HG03439 (cell line): ENCODE results near the gene RNF217.
"Not testable (repeated sequence)": the region's sequence is repeated elsewhere in the genome, so short reads cannot be mapped to it uniquely, and the experiment has no call there.

ENCODE experiments used
- ATAC-seq: cut with Tn5 transposase; IDR thresholded peaks from one replicate; pipeline ENCODE4 v1.9.1; 2021; ENCODE audit warnings: mild to moderate bottlenecking, moderate library complexity; ENCODE audit not compliant: unreplicated experiment

The RNF217 gene

DNA sequence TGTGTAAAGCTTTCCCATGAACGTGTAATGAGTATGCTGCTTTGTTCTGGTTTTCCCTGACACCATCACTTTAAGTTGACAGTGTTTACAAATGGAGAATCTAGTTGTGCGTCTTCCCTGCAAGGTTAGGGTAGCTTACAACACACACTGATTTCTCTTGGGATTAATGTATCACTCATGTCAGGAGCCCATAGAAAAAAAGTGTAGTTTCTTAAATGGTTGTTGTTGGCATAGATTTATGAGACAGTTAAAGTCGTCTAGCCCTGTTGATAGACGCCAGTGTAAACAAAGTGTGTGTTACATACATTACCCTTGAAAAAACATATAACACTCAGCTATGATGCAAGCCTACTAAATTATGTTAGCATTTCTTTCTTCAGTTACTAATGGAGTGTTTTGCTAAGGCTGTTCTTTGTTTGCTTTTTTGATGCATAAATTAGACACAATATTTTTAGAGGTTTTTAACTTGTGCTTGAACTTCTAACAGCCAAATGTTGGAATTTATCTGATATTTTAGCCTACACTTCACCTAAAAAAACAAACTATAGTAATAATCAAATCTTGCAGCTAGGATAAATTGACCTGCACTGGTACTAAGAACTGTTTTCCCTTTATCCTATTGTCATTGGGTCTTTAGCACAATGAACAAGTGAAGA is 88.6 kb downstream of the RNF217 start:
- ATAC-seq: no peak

GRCh38 chr6:125053809-125054208 is 91.6 kb downstream of the RNF217 start:
- ATAC-seq: no peak

DNA sequence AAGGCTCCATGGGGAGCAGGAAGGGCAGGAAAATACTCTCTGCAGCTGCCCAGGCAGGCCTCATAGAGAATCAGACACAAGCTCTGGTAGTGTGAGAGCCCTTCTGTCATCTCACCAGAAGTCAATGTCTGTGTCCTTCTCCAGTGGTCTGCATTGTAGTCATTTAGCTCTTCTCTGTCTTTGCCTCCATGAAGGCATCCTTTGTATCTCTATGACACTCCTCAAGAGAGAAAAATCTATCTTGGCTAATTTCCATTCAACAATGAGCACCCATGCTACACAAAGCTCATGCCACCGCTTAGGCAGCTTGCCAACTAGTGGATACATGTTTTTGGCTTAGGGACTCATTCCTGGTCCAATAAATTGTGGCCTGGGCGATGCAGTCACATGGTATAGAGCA is 92.1 kb downstream of the RNF217 start:
- ATAC-seq: no peak

DNA sequence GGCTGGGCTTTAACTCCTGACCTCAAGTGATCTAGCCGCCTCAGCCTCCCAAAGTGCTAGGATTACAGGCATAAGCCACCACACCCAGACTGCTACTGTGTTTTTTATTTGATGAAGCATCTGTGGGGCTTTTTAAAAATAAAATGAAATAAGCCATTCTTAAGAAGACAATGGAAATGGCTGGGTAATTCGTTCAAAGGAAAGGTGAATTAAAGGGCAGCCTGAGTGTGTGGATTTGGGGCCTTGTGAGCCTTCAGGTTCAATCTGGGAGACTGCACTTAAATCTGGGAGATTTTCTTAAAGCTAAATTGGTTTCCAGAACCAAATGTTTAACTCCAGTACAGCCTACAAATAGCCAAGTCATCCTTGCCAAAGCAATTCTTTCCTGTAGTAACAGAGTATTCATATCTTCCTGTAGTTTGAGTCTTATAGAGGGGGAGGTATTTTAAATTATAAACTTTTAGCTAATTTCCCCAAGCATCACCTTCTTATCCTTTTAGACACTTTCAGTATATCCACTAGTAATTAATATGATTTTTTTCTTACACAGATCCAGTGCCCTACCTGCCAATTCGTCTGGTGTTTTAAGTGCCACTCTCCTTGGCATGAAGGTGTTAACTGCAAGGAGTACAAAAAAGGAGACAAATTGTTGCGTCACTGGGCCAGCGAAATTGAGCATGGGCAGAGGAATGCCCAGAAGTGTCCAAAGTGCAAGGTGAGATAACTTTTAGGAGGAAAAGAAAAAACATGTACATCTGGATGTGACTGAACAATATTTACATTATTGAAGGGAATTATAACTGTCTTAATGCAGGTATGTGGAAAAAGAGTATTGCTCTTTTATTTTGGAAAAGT is 95.4 kb downstream of the RNF217 start:
- no peak for ATAC-seq

GRCh38 chr6:125058546-125058945 is 96.3 kb downstream of the RNF217 start:
- no peak for ATAC-seq

GRCh38 chr6:125063307-125063706 is 101.1 kb downstream of the RNF217 start:
- no peak for ATAC-seq

- no peak for ATAC-seq
Observed at GRCh38 chr6:125066140-125066539, 103.9 kb downstream of the RNF217 start.

DNA sequence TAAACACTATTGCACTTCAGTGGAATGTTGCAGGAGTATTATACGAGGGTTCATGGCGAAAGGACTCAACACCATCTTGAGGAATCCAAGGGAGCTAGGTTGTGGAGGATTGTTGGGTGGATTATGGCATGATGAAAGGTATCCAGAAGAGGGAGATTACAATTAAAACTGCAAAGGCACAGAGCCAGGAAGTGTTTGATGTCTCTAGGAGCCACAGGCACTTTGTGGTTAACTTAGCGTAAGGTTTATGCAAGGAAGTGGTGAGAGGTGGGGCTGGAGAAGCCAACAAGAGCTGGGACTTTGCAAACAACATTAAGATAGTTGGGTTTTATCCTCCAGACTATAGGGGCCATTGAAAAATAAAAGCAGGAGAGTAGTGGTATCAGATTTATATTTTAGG is 104.7 kb downstream of the RNF217 start:
- no peak for ATAC-seq

- ATAC-seq: no peak
Observed at GRCh38 chr6:125067552-125067951, 105.3 kb downstream of the RNF217 start.

- no peak for ATAC-seq
Observed at GRCh38 chr6:125073071-125073470, 110.8 kb downstream of the RNF217 start.

DNA sequence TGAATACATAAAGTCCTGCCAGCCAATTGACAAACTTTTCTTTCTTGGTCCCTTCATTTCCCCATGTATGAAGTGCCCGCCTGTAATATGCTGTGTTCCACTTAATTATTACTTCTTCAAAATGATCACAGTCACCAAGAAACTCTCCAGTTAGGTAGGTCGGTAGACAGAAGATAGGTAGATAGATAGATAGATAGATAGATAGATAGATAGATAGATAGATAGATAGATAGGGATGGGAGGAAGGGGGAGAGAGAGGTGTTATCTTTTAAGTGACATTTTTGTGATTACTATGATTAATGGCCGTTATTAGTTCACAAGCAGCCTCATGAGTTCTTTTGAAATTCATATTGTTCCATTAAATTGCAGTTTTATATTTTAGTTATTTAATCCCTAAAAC is 111.9 kb downstream of the RNF217 start:
- no peak for ATAC-seq

DNA sequence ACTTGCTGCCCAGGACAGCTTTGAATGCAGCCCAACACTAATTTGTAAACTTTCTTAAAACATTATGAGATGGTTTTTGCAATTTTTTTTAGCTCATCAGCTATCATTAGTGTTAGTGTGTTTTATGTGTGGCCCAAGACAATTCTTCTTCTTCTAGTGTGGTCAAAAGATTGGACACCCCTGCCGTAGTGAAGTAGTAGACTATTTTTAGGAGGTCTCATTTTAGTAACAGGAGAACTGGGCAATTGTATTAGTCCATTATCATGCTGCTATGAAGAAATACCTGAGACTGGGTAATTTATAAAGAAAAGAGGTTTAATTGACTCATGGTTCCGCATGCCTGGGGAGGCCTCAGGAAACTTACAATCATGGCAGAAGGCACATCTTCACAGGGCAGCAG is 112.8 kb downstream of the RNF217 start:
- not testable (repeated sequence) for ATAC-seq

GRCh38 chr6:125075741-125076481 is 113.7 kb downstream of the RNF217 start:
- no peak for ATAC-seq

DNA sequence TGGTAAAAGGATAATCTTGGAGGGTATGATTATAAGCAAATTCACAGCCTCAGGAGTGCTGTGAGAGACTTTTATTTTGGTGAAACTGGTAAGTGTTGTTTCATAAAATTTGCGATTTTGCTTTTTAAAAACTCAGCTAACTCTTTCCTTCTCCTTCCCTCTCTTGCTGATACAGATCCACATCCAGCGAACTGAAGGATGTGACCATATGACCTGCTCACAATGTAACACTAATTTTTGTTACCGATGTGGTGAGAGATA is 114.2 kb downstream of the RNF217 start:
- ATAC-seq: no peak

- no peak for ATAC-seq
Observed at GRCh38 chr6:125077453-125077852, 115.2 kb downstream of the RNF217 start.

- no peak for ATAC-seq
Observed at GRCh38 chr6:125078602-125079321, 116.5 kb downstream of the RNF217 start.

DNA sequence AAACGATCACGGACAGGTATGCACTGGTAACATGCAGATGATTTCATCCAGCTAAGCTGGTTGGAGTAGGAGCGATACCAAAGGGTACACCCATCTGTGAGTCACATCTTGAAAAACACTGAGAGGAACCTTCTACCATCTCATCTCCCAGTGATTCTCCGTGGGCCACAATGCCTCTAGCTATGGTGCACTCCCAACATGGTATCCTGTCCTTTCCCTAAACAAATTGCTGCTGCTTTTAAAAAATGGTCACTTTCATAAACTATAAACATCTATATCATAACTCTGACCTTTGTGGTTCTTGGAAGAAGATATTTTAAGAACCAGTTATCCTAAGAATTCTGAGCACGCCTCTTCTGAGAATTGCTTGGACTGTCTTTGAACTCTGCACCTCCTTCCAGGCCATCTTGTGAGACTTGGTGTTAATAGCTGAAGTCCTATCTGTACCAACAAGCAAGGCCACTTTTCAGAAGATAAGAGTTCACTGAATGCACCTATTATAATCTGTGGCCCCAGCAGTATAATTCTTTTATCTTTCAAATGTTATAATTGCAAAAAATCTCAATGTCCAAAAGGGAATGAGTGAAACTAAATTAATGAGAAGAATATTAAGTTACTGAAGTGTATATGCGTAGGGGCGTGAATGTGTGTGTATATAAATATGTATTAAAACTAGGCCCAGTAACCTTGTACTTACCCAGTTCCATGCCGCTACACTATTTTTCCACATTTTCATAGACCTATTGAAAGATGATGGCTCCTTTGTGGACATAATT is 120.9 kb downstream of the RNF217 start:
- no peak for ATAC-seq

DNA sequence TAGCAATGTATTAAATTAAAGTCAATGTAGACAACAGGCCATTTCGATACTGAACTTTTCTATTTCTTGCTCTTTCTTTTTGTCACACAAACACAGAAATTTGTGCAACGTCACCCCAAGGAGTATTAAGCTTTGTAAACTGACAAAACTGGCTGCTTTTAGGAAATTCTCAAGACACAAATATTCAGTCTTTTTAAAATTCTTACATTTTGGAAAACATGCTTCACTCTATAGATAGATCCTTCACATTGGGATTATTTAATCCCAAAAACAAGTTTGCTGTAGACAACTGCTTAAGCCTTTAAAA is 121.4 kb downstream of the RNF217 start:
- no peak for ATAC-seq

GRCh38 chr6:125086716-125087115 is 124.5 kb downstream of the RNF217 start:
- no peak for ATAC-seq

DNA sequence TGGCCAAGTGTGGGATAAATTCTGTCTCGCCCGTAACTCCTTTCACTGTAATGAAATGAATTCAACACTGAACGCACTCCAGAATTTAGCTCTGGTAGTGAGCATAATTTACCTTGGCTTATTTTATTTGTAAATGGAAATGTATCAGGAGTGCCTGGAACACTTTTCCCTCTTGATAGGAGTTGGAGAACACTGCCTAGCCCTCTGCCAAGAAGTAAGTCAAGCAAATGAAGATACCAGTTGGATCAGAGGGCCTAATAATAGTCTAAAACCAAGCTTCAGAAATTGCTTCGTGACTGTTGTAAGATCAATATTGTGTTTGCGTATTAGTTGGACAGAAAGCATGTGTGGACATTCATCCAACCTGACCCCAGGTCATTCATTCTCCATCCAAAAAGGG is 126.7 kb downstream of the RNF217 start:
- ATAC-seq: no peak

- ATAC-seq: no peak
Observed at GRCh38 chr6:125094563-125094962, 132.3 kb downstream of the RNF217 start.
